Measurements from ENCODE around the gene TCTN2. TPM values are rescaled to one million over a fixed set of nuclear protein-coding genes. Genes with fewer than 3 reads are reported as not detected.

TCTN2 gene
- total and polyA plus RNA-seq, 10 of the 15 experiments (the other 5 are each of a cell fraction or from before 2014, with no cell fraction given) = 0.55 to 5.5 (median 3.3) TPM

DNA sequence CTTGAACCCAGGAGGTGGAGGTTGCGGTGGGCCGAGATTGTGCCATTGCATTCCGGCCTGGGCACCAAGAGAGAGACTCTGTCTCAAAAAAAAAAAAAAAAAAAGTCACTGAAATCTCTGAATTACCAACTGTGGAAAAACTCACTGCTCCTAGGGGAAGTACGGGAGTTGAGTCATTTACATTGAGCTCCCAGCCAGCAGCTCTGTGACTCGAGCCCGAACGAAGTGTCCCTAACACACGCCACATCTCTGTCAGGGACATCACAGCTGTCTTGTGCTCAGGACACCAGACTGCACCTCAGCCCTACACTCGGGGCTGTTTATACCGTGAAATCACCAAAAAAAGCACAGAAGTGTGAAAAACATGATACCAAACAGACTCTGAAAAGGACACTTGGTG lies 62.3 kb downstream of the TCTN2 start (continued):
- TF ChIP-seq NR2F1 (conservative IDR thresholded peaks at IDR 0.05) (no peak), KLF5 (IDR thresholded peaks at IDR 0.05; ENCODE audit: partially characterized antibody) (no peak), RCOR1 (conservative IDR thresholded peaks at IDR 0.05; ENCODE audit: low read depth, low read length) (no peak), BHLHE40 (IDR thresholded peaks at IDR 0.05; ENCODE audit: borderline replicate concordance in 1 of 2, low read depth in 2 of 2, low read length in 1 of 2) (no peak), SUZ12 (IDR thresholded peaks at IDR 0.05; ENCODE audit: unreplicated experiment) (no peak), HDAC6 (IDR thresholded peaks at IDR 0.05; ENCODE audit: unreplicated experiment) (no peak), ZSCAN29 (IDR thresholded peaks at IDR 0.05) (no peak), HCFC1 (IDR thresholded peaks at IDR 0.05; ENCODE audit: low read length) (no peak), LARP7 (IDR thresholded peaks at IDR 0.05) (no peak)
- TF ChIP-seq, protein P1, sequence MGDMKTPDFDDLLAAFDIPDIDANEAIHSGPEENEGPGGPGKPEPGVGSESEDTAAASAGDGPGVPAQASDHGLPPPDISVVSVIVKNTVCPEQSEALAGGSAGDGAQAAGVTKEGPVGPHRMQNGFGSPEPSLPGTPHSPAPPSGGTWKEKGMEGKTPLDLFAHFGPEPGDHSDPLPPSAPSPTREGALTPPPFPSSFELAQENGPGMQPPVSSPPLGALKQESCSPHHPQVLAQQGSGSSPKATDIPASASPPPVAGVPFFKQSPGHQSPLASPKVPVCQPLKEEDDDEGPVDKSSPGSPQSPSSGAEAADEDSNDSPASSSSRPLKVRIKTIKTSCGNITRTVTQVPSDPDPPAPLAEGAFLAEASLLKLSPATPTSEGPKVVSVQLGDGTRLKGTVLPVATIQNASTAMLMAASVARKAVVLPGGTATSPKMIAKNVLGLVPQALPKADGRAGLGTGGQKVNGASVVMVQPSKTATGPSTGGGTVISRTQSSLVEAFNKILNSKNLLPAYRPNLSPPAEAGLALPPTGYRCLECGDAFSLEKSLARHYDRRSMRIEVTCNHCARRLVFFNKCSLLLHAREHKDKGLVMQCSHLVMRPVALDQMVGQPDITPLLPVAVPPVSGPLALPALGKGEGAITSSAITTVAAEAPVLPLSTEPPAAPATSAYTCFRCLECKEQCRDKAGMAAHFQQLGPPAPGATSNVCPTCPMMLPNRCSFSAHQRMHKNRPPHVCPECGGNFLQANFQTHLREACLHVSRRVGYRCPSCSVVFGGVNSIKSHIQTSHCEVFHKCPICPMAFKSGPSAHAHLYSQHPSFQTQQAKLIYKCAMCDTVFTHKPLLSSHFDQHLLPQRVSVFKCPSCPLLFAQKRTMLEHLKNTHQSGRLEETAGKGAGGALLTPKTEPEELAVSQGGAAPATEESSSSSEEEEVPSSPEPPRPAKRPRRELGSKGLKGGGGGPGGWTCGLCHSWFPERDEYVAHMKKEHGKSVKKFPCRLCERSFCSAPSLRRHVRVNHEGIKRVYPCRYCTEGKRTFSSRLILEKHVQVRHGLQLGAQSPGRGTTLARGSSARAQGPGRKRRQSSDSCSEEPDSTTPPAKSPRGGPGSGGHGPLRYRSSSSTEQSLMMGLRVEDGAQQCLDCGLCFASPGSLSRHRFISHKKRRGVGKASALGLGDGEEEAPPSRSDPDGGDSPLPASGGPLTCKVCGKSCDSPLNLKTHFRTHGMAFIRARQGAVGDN (IDR thresholded peaks at IDR 0.05) = no peak

DNA sequence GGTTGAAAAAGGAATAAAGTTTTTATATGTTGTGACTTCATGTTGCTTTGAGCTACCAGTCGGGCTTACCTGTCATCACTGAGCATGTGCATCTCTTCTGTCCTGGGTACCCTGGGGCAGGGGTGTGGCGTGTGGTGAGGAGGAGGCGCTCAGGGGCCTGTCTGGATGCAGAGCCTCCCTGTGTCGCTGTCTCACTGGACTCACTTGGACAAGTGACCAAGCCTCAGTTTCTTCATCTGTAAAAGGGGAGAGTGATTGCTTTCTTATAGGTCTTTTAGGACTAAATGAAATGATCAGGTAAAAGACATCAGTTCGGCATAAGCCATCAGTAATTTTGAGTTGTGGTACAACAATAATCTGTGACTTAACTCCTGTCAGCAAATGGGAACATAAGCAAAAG lies 63.4 kb downstream of the TCTN2 start:
- FAIRE-seq (no peak), ATAC-seq (no peak), DNase-seq (ENCODE audit: low read depth, low spot score) (no peak)
- POLR2A ChIA-PET = no interaction called here
- Histone ChIP-seq H2AFZ (ENCODE audit: control insufficient read depth, low read depth, low read length) (no peak overlapping the region), H4K20me1 (ENCODE audit: control insufficient read depth, insufficient read depth) (no peaks in the 10 kb centered on the region), H3K4me3 (no peak overlapping the region), H3K9me3 (replicated peaks; ENCODE audit: control insufficient read depth, insufficient read depth, low read length) (no peaks in the 10 kb centered on the region), H3K36me3 (ENCODE audit: control insufficient read depth in 2 of 2, insufficient read depth in 2 of 2, low read length in 1 of 2) (peaks cover 14 to 29% of the 10 kb centered on the region in 2 experiments), H3K27ac (ENCODE audit: control insufficient read depth, insufficient read depth) (no peak overlapping the region), H3K27me3 (replicated peaks in 1 of 2; ENCODE audit: control insufficient read depth in 2 of 2, insufficient read depth in 2 of 2, low read length in 1 of 2) (no peaks in the 10 kb centered on the region), H3K79me2 (ENCODE audit: control insufficient read depth, insufficient read depth, low read length) (no peaks in the 10 kb centered on the region), H3K4me2 (ENCODE audit: control insufficient read depth, insufficient read depth) (no peak overlapping the region), H3K9ac (ENCODE audit: control insufficient read depth, insufficient read depth, low read length) (no peak overlapping the region), H3K4me1 (ENCODE audit: control insufficient read depth, insufficient read depth, low read length) (peaks cover 19% of the 10 kb centered on the region)
- in situ Hi-C loops (cut with MboI) (no loop called here), intact Hi-C loops (cut with micrococcal nuclease; ENCODE audit: unreplicated experiment) (no loop called here)
- RAD21 ChIA-PET (ENCODE audit: unreplicated experiment) = no interaction called here
- no TSS peak for BruUV-seq (replicated peaks)
- CTCF ChIA-PET = no interaction called here
- SMC1A ChIA-PET (ENCODE audit: uncharacterized antibody, unreplicated experiment) = interaction anchor here (1.5 to 4.8 kb wide), 2 partner anchors 16 to 20 kb away, joined by 3 to 23 read pairs; no protein-coding TSS in a partner anchor
- 87% methylated on average over 5 of the region's 5 CpGs for WGBS (ENCODE audit: insufficient coverage, insufficient replicate concordance, low lambda C conversion rate, missing lambda C conversion rate)
- TF ChIP-seq RAD21 (IDR thresholded peaks at IDR 0.05; ENCODE audit: insufficient read depth, low read depth, low read length) (no peak), SIN3A (IDR thresholded peaks at IDR 0.05; ENCODE audit: low read depth, low read length) (no peak), NR2C2 (IDR thresholded peaks at IDR 0.05; ENCODE audit: borderline replicate concordance, control insufficient read depth, insufficient read length, low read depth) (no peak), FOS (IDR thresholded peaks at IDR 0.05; ENCODE audit: borderline replicate concordance, extremely low read depth, insufficient read length) (no peak), BMI1 (IDR thresholded peaks at IDR 0.05; ENCODE audit: borderline replicate concordance) (no peak), NFXL1 (IDR thresholded peaks at IDR 0.05; ENCODE audit: borderline replicate concordance) (no peak), BRCA1 (IDR thresholded peaks at IDR 0.05; ENCODE audit: low read depth, low read length) (no peak), HCFC1 (IDR thresholded peaks at IDR 0.05; ENCODE audit: low read length) (no peak), CREM (IDR thresholded peaks at IDR 0.05; ENCODE audit: low read depth) (no peak), HDAC6 (IDR thresholded peaks at IDR 0.05; ENCODE audit: unreplicated experiment) (no peak), POLR2AphosphoS2 (IDR thresholded peaks at IDR 0.05; ENCODE audit: low read depth, low read length) (no peak), SMAD1 (IDR thresholded peaks at IDR 0.05; ENCODE audit: low read depth, partially characterized antibody) (no peak), TCF12 (IDR thresholded peaks at IDR 0.05; ENCODE audit: low read depth, low read length) (no peak), STAT3 (IDR thresholded peaks at IDR 0.05; ENCODE audit: low read depth, low read length) (no peak), RCOR1 (conservative IDR thresholded peaks at IDR 0.05; ENCODE audit: low read depth, low read length) (no peak), JUND (IDR thresholded peaks at IDR 0.05; ENCODE audit: low read depth, low read length) (no peak)
